ENCODE measurements around the gene AMN1. TPM values are rescaled to one million over a fixed set of nuclear protein-coding genes. Genes with fewer than 3 reads are reported as not detected.

Gene AMN1
- total RNA-seq, 1 donor from 2014 or later, result 3.9 TPM

- Histone ChIP-seq H3K79me2 (ENCODE audit: insufficient read depth, low read length) (no peaks in the 10 kb centered on the region), H3K4me3 (ENCODE audit: insufficient read depth, low read depth, low read length) (no peak overlapping the region), H3K9me3 (ENCODE audit: insufficient read depth, low read depth, low read length) (no peaks in the 10 kb centered on the region), H3K36me3 (ENCODE audit: insufficient read depth, low read length) (no peaks in the 10 kb centered on the region), H3K27ac (ENCODE audit: low read depth, low read length) (no peak overlapping the region), H3K4me1 (ENCODE audit: insufficient read depth, low read length) (no peaks in the 10 kb centered on the region), H3K4me2 (ENCODE audit: low read length) (no peak overlapping the region), H4K20me1 (ENCODE audit: insufficient read depth, low read length) (no peaks in the 10 kb centered on the region), H3K27me3 (ENCODE audit: insufficient read depth, low read length) (no peaks in the 10 kb centered on the region), H2AFZ (ENCODE audit: low read depth, low read length) (no peak overlapping the region), H3K9ac (ENCODE audit: low read length) (no peak overlapping the region)
- TF ChIP-seq CTCF (IDR thresholded peaks at IDR 0.05; ENCODE audit: insufficient read depth, low read depth, low read length), result no peak
- TF ChIP-seq EZH2 (IDR thresholded peaks at IDR 0.05; ENCODE audit: insufficient read depth, low read length), result no peak
- no peak for DNase-seq (ENCODE audit: low read depth)
- no peak for FAIRE-seq
- Mint-ChIP-seq H3K4me3 (ENCODE audit: unreplicated experiment) (no peak overlapping the region), H3K9me3 (ENCODE audit: unreplicated experiment) (peaks cover 26% of the 10 kb centered on the region), H3K4me1 (ENCODE audit: low read depth, unreplicated experiment) (no peaks in the 10 kb centered on the region), H3K27ac (ENCODE audit: unreplicated experiment) (no peak overlapping the region), H3K27me3 (ENCODE audit: low read depth, unreplicated experiment) (no peaks in the 10 kb centered on the region), H3K36me3 (ENCODE audit: low read depth, unreplicated experiment) (peaks cover 14% of the 10 kb centered on the region)
Observed at GRCh38 chr12:31687101-31687527, 41.7 kb downstream of the AMN1 start.

GRCh38 chr12:31685801-31686200, 43.0 kb downstream of the AMN1 start:
- no peaks in the 10 kb centered on the region for H3K79me2 ChIP-seq (ENCODE audit: insufficient read depth, low read length)
- H4K20me1 ChIP-seq (ENCODE audit: insufficient read depth, low read length), result no peaks in the 10 kb centered on the region
- no peaks in the 10 kb centered on the region for H3K9me3 ChIP-seq (ENCODE audit: insufficient read depth, low read depth, low read length)
- Mint-ChIP-seq H3K27me3 (ENCODE audit: low read depth, unreplicated experiment) (no peaks in the 10 kb centered on the region), H3K36me3 (ENCODE audit: low read depth, unreplicated experiment) (peaks cover 16% of the 10 kb centered on the region), H3K27ac (ENCODE audit: unreplicated experiment) (no peak overlapping the region), H3K9me3 (ENCODE audit: unreplicated experiment) (peaks cover 28% of the 10 kb centered on the region), H3K4me1 (ENCODE audit: low read depth, unreplicated experiment) (no peaks in the 10 kb centered on the region), H3K4me3 (ENCODE audit: unreplicated experiment) (no peak overlapping the region)
- no peaks in the 10 kb centered on the region for H3K27me3 ChIP-seq (ENCODE audit: insufficient read depth, low read length)
- no peak overlapping the region for H3K27ac ChIP-seq (ENCODE audit: low read depth, low read length)
- H3K36me3 ChIP-seq (ENCODE audit: insufficient read depth, low read length), result no peaks in the 10 kb centered on the region
- no peak overlapping the region for H3K4me3 ChIP-seq (ENCODE audit: insufficient read depth, low read depth, low read length)
- peak; percentile 90 for DNase-seq (ENCODE audit: low read depth)
- no peak overlapping the region for H3K9ac ChIP-seq (ENCODE audit: low read length)
- H3K4me2 ChIP-seq (ENCODE audit: low read length), result no peak overlapping the region
- no peak overlapping the region for H2AFZ ChIP-seq (ENCODE audit: low read depth, low read length)
- H3K4me1 ChIP-seq (ENCODE audit: insufficient read depth, low read length), result no peaks in the 10 kb centered on the region
- no peak for TF ChIP-seq CTCF (IDR thresholded peaks at IDR 0.05; ENCODE audit: insufficient read depth, low read depth, low read length)
- TF ChIP-seq EZH2 (IDR thresholded peaks at IDR 0.05; ENCODE audit: insufficient read depth, low read length), result no peak
- no peak for FAIRE-seq

- no peak overlapping the region for H2AFZ ChIP-seq (ENCODE audit: low read depth, low read length)
- Mint-ChIP-seq H3K9me3 (ENCODE audit: unreplicated experiment) (peaks cover 27% of the 10 kb centered on the region), H3K4me1 (ENCODE audit: low read depth, unreplicated experiment) (no peaks in the 10 kb centered on the region), H3K4me3 (ENCODE audit: unreplicated experiment) (no peak overlapping the region), H3K36me3 (ENCODE audit: low read depth, unreplicated experiment) (peaks cover 12% of the 10 kb centered on the region), H3K27ac (ENCODE audit: unreplicated experiment) (no peak overlapping the region), H3K27me3 (ENCODE audit: low read depth, unreplicated experiment) (no peaks in the 10 kb centered on the region)
- no peaks in the 10 kb centered on the region for H3K27me3 ChIP-seq (ENCODE audit: insufficient read depth, low read length)
- H3K4me2 ChIP-seq (ENCODE audit: low read length), result no peak overlapping the region
- peak; percentile 69 for DNase-seq (ENCODE audit: low read depth)
- no peaks in the 10 kb centered on the region for H4K20me1 ChIP-seq (ENCODE audit: insufficient read depth, low read length)
- H3K9me3 ChIP-seq (ENCODE audit: insufficient read depth, low read depth, low read length), result no peaks in the 10 kb centered on the region
- TF ChIP-seq EZH2 (IDR thresholded peaks at IDR 0.05; ENCODE audit: insufficient read depth, low read length), result no peak
- peak; percentile 71 for TF ChIP-seq CTCF (IDR thresholded peaks at IDR 0.05; ENCODE audit: insufficient read depth, low read depth, low read length)
- no peak overlapping the region for H3K27ac ChIP-seq (ENCODE audit: low read depth, low read length)
- no peak for FAIRE-seq
- H3K79me2 ChIP-seq (ENCODE audit: insufficient read depth, low read length), result no peaks in the 10 kb centered on the region
- H3K4me1 ChIP-seq (ENCODE audit: insufficient read depth, low read length), result no peaks in the 10 kb centered on the region
- no peak overlapping the region for H3K9ac ChIP-seq (ENCODE audit: low read length)
- no peaks in the 10 kb centered on the region for H3K36me3 ChIP-seq (ENCODE audit: insufficient read depth, low read length)
- no peak overlapping the region for H3K4me3 ChIP-seq (ENCODE audit: insufficient read depth, low read depth, low read length)
Observed at GRCh38 chr12:31682136-31682962, 46.5 kb downstream of the AMN1 start.
